Naive thymus-derived CD4-positive, alpha-beta T cell (primary cell): ENCODE results near the gene STX5. TPM values are rescaled to one million over a fixed set of nuclear protein-coding genes. Genes with fewer than 3 reads are reported as not detected.

ENCODE experiments used
- ATAC-seq: fragments of 150-1000 bp; cut with Tn5 transposase; 2 replicates; pipeline ENCODE4 v1.10.0; 2021; ENCODE audit warnings: mild to moderate bottlenecking, moderate library complexity
- CTCF ChIA-PET: fragments of 350-600 bp; sonication (Branson Sonifier 250); formaldehyde crosslinking; loops from one replicate; lab custom pipeline; 2021; ENCODE audit warnings: antibody characterized with exemption; lab: Charles Lee
- POLR2A ChIA-PET: fragments of 350-600 bp; sonication (Branson Sonifier 250); formaldehyde crosslinking; loops from one replicate; lab custom pipeline; 2021; ENCODE audit warnings: antibody characterized with exemption, inconsistent platforms; lab: Charles Lee
- DNase-seq, 9 donors: peaks; one replicate each; pipeline versions ENCODE4 v3.0.0 to v3.0.0-alpha.2; 2020 to 2022; ENCODE audit warnings: mixed read lengths in 1 of 9
- H3K27ac ChIP-seq: one replicate; pipeline ENCODE4 v1.7.0; 2013; ENCODE audit warnings: mild to moderate bottlenecking, low read depth, low read length, moderate library complexity
- H3K27me3 ChIP-seq, 2 donors: one replicate each; pipeline ENCODE4 v1.7.0; 2013; ENCODE audit warnings: low read length in 2 of 2, mild to moderate bottlenecking in 2 of 2, moderate library complexity in 2 of 2; ENCODE audit not compliant: control insufficient read depth in 2 of 2, insufficient read depth in 2 of 2
- H3K36me3 ChIP-seq, 3 experiments: 1 replicate in 2 of 3; 2 replicates in 1 of 3; pipeline ENCODE4 v1.7.0; 2013; ENCODE audit warnings: low read length in 3 of 3, mild to moderate bottlenecking in 3 of 3, moderate library complexity in 1 of 3; ENCODE audit not compliant: insufficient read depth in 3 of 3, control insufficient read depth in 2 of 3
- H3K4me1 ChIP-seq, 2 donors: one replicate each; pipeline ENCODE4 v1.7.0; 2013; ENCODE audit warnings: low read length in 2 of 2, mild to moderate bottlenecking in 2 of 2, moderate library complexity in 1 of 2; ENCODE audit not compliant: control insufficient read depth in 2 of 2, insufficient read depth in 2 of 2
- H3K4me3 ChIP-seq: 2 replicates; pipeline ENCODE4 v1.7.0; 2013; ENCODE audit warnings: mild to moderate bottlenecking, low read length
- H3K9me3 ChIP-seq, 3 experiments: 1 replicate in 2 of 3; 2 replicates in 1 of 3; pipeline ENCODE4 v1.7.0; 2013; ENCODE audit warnings: low read length in 3 of 3; ENCODE audit not compliant: control insufficient read depth in 2 of 3
- H3K27ac Mint-ChIP-seq, 9 donors: one replicate each; pipeline ENCODE4 v1.8.0; 2020 to 2022; ENCODE audit warnings: mixed read lengths in 9 of 9, mild to moderate bottlenecking in 8 of 9, moderate library complexity in 5 of 9, inconsistent platforms in 2 of 9
- H3K27me3 Mint-ChIP-seq, 5 donors: one replicate each; pipeline ENCODE4 v1.8.0; 2021 to 2022; ENCODE audit warnings: mixed read lengths in 5 of 5, mild to moderate bottlenecking in 1 of 5
- H3K36me3 Mint-ChIP-seq, 5 donors: one replicate each; pipeline ENCODE4 v1.8.0; 2020 to 2022; ENCODE audit warnings: mixed read lengths in 5 of 5, mild to moderate bottlenecking in 3 of 5, inconsistent platforms in 1 of 5
- H3K4me1 Mint-ChIP-seq, 7 donors: one replicate each; pipeline ENCODE4 v1.8.0; 2020 to 2022; ENCODE audit warnings: mixed read lengths in 7 of 7, mild to moderate bottlenecking in 3 of 7, inconsistent platforms in 1 of 7
- H3K4me3 Mint-ChIP-seq, 10 donors: one replicate each; pipeline ENCODE4 v1.8.0; 2020 to 2022; ENCODE audit warnings: mild to moderate bottlenecking in 10 of 10, mixed read lengths in 10 of 10, moderate library complexity in 6 of 10, inconsistent platforms in 2 of 10
- H3K9me3 Mint-ChIP-seq, 11 donors: one replicate each; pipeline ENCODE4 v1.8.0; 2020 to 2022; ENCODE audit warnings: mixed read lengths in 11 of 11, mild to moderate bottlenecking in 4 of 11, inconsistent platforms in 1 of 11, moderate library complexity in 1 of 11
- intact Hi-C, 2 donors: fragments of 100-400 bp; cut with micrococcal nuclease; formaldehyde crosslinking; loops; one replicate each; pipeline ENCODE4 v1.15.1; 2023
- polyA plus RNA-seq, 2 donors: library from polyadenylated mRNA; unstranded; fragments of 300-500 nt; fragmentation: Illumina TruSeq; gene quantifications; one replicate each; pipeline ENCODE4 v1.2.3, GENCODE V29; 2021
- total RNA-seq, 6 experiments: library from RNA in 5 of 6; stranded (reverse) in 5 of 6; gene quantifications; 1 replicate in 5 of 6; 2 replicates in 1 of 6; pipeline ENCODE4 v1.2.3 and lab custom pipeline; 2021 to 2026

The STX5 gene
- total and polyA plus RNA-seq, 7 experiments from 2014 or later = 23.8 to 152 (median 53.6) TPM

DNA sequence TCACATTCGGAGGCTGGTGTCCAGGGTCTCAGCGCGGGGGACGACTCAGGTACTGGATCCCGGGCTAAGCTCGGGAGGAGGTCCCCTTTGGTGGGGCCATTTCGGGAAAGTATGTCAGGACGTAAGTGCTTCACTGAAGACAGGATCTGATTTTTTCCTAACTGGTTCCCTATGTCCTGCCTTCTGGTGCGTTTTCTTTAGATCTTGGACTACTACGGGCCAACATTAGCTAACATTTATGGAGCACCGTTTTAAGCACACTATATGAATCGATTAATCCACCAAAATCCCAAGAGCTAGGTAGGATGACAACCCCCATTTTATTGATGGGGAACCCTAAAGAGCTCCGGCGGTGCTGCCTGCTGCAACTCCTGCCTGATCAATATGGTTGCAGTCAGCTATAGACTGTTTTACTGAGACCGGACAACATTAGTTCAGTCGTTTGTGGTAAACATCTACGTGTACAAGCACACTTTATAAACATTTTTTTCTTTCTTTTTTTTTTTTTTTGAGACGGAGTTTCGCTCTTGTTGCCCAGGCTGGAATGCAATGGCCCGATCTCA lies 24.6 kb upstream of the STX5 start:
- Histone ChIP-seq H3K9me3 (no peaks in the 10 kb centered on the region), H3K27me3 (no peaks in the 10 kb centered on the region), H3K27ac (peak overlapping the region; percentile 74), H3K4me1 (peaks cover 33 to 38% of the 10 kb centered on the region in 2 donors), H3K4me3 (peak overlapping the region; percentile 97), H3K36me3 (peaks cover 9 to 35% (median 20%) of the 10 kb centered on the region in 3 experiments)
- no peak for ATAC-seq
- no peak for DNase-seq
- peak overlapping the region; percentile 93 to 100 (median 98) for H3K4me3 Mint-ChIP-seq
- H3K27ac Mint-ChIP-seq = peak overlapping the region; percentile 86 to 98 (median 94)
- H3K36me3 Mint-ChIP-seq = peaks cover 9 to 41% (median 35%) of the 10 kb centered on the region in 5 donors
- H3K4me1 Mint-ChIP-seq = peaks cover 34 to 83% (median 46%) of the 10 kb centered on the region in 7 donors
- ChIA-PET POLR2A (interaction anchor here (0.6 to 11.0 kb wide), 51 partner anchors 9 to 987 kb away, joined by 3 to 379 read pairs (median 8); partner anchors contain the start of genes B3GAT3, BSCL2, C11orf98 and CSKMT), CTCF (interaction anchor here (0.6 to 5.3 kb wide), 14 partner anchors 10 to 246 kb away, joined by 3 to 34 read pairs (median 4); partner anchors contain the start of genes C11orf98, CSKMT, SLC3A2 and TMEM179B)
- peaks cover 0 to 10% (median 0%) of the 10 kb centered on the region in 11 donors for H3K9me3 Mint-ChIP-seq
- intact Hi-C loops = loop anchor here (1.0 to 5.0 kb wide), 14 partner anchors 15 to 284 kb away; partner anchors contain the start of genes TMEM179B (in 2 of the 2), EEF1G (in 1 of the 2), HNRNPUL2 (in 1 of the 2) and MTA2 (in 1 of the 2)
- H3K27me3 Mint-ChIP-seq = peaks cover 0 to 6% (median 0%) of the 10 kb centered on the region in 5 donors

DNA sequence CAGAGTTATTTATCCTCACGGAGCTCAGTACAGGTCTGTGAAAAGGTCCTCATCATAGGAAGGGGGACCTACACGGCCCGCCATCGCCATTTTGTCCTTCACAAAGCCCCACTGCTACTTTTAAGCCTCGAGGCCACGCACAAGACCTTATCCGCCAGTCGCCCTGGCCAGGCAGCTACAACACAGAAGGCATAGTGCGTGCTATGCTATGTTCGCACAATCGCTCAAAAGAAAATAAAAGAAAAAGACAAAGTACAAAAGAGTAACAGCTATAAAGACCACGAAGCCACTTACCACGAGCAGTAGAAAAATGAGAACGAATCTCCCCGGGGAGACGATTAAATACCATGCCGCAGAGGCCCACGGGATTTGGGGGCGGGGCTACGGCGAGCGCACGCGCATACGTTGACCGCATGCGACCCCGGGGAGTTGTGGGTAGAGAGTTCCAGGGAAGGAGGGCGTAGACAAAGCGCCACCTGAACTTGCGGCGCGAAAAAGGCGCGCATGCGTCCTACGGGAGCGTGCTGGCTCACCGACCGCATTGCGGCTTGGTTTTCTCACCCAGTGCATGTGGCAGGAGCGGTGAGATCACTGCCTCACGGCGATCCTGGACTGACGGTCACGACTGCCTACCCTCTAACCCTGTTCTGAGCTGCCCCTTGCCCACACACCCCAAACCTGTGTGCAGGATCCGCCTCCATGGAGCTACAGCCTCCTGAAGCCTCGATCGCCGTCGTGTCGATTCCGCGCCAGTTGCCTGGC lies 23.9 kb upstream of the STX5 start:
- Mint-ChIP-seq H3K4me3 (peak overlapping the region; percentile 93 to 100 (median 98)), H3K27ac (peak overlapping the region; percentile 86 to 98 (median 94)), H3K4me1 (peaks cover 34 to 77% (median 46%) of the 10 kb centered on the region in 7 donors), H3K36me3 (peaks cover 9 to 42% (median 35%) of the 10 kb centered on the region in 5 donors), H3K27me3 (peaks cover 0 to 6% (median 0%) of the 10 kb centered on the region in 5 donors), H3K9me3 (peaks cover 0 to 10% (median 0%) of the 10 kb centered on the region in 11 donors)
- POLR2A ChIA-PET = interaction anchor here (0.5 to 11.0 kb wide), 69 partner anchors 8 to 983 kb away, joined by 3 to 379 read pairs (median 5); partner anchors contain the start of genes B3GAT3, BSCL2, C11orf98 and CSKMT
- no peaks in the 10 kb centered on the region for H3K9me3 ChIP-seq
- peak; percentile 96 to 100 (median 99) for DNase-seq
- CTCF ChIA-PET = interaction anchor here (0.6 to 5.3 kb wide), 13 partner anchors 11 to 246 kb away, joined by 3 to 34 read pairs (median 5); partner anchors contain the start of genes SLC3A2 and TMEM179B
- peak overlapping the region; percentile 85 for H3K27ac ChIP-seq
- peak overlapping the region; percentile 97 for H3K4me3 ChIP-seq
- H3K4me1 ChIP-seq = peaks cover 33 to 39% of the 10 kb centered on the region in 2 donors
- H3K27me3 ChIP-seq = no peaks in the 10 kb centered on the region
- intact Hi-C loops = loop anchor here (1.0 to 5.0 kb wide), 16 partner anchors 13 to 303 kb away; partner anchors contain the start of genes HNRNPUL2 (in 2 of the 2), TMEM179B (in 2 of the 2), EEF1G (in 1 of the 2) and MTA2 (in 1 of the 2)
- peaks cover 9 to 39% (median 20%) of the 10 kb centered on the region in 3 experiments for H3K36me3 ChIP-seq
- ATAC-seq = peak; percentile 97

DNA sequence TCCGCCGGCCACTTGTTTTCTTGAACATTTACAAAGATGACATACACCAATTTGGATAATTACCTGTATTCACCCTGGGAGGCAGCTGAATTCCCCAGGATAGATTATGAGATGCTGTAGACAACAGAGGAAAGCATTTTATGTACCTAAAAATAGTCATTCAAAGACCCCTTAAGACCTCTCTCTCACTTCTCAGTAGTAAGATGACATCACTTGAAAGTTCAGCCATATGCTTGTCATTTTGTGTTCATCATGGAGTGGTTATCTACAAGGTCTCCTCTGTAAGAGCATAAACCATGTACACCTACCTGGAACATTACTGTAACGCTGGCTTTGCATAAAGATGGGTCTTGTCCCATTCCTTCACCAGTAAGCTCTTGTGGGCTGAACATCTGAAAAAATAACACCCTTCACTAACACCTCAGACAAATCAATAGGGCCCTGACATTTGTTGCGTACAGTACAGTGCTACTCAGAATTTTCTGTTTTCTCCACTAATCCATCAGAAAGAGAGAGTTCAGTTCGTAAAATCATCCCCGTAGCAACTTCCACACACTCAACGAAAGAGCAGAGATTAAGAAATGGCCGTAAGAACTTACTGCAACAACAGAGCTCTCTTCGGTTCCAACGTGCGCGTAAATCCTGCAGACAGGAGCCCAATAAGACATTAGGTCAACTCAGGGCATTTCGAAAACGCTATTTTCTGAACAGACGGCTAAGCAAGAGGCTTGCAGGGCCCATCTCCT lies 23.1 kb upstream of the STX5 start:
- Histone ChIP-seq H3K36me3 (peaks cover 9 to 39% (median 20%) of the 10 kb centered on the region in 3 experiments), H3K4me1 (peaks cover 33 to 39% of the 10 kb centered on the region in 2 donors), H3K9me3 (no peaks in the 10 kb centered on the region), H3K27me3 (no peaks in the 10 kb centered on the region), H3K4me3 (peak overlapping the region; percentile 97), H3K27ac (peak overlapping the region; percentile 85)
- intact Hi-C loops = loop anchor here (1.0 to 5.0 kb wide), 6 partner anchors 13 to 303 kb away; partner anchors contain the start of genes EEF1G (in 1 of the 2), HNRNPUL2 (in 1 of the 2) and MTA2 (in 1 of the 2)
- H3K27ac Mint-ChIP-seq = peak overlapping the region; percentile 86 to 98 (median 94)
- peaks cover 0 to 10% (median 0%) of the 10 kb centered on the region in 11 donors for H3K9me3 Mint-ChIP-seq
- H3K27me3 Mint-ChIP-seq = peaks cover 0 to 6% (median 0%) of the 10 kb centered on the region in 5 donors
- ChIA-PET POLR2A (interaction anchor here (0.5 to 11.0 kb wide), 63 partner anchors 8 to 1167 kb away, joined by 3 to 379 read pairs (median 5); partner anchors contain the start of genes B3GAT3, BSCL2, C11orf98 and CSKMT), CTCF (interaction anchor here (0.7 to 5.3 kb wide), 6 partner anchors 10 to 75 kb away, joined by 4 to 34 read pairs (median 8); partner anchors contain the start of genes SLC3A2 and TMEM179B)
- peak overlapping the region; percentile 93 to 100 (median 98) for H3K4me3 Mint-ChIP-seq
- H3K36me3 Mint-ChIP-seq = peaks cover 9 to 42% (median 35%) of the 10 kb centered on the region in 5 donors
- H3K4me1 Mint-ChIP-seq = peaks cover 34 to 73% (median 49%) of the 10 kb centered on the region in 7 donors
- DNase-seq (peak in 1 of 9 donors; percentile 21), ATAC-seq (peak; percentile 0)

DNA sequence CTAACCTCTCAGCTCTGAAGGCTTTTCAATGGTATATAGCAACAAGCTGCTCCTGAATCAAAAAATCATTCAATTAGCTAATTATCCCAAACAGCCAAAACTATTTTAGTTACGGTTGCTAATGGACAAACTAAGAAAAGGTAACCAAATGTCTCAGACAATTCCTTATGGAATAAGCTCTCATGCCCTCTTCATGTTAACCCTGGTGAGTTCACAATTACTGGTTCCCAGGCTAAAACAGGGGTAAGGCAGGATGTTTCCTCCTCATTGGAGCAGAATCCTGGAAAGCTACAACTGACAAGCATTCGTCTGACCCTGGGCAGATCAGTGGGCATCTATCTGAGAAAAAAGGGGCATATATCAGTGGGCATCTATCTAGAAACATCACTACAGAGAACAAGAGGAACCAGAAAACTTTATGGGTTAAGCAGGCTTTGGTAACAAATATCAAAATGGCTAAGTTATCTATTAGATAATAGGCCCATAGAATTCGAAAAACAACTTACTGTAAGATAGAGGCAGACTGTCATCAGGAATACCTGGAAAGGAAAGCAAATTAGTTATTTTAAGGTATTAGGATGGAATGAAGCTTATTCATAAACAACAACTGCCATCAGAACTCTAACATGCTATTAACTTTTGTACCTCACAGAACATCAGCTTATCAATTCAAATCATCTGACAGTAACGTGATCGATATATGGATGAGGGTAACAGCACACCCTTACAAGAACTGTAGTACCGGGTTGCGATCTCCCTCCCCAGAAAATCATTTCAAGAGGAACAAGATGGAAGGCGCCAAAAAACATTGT lies 22.4 kb upstream of the STX5 start:
- peak overlapping the region; percentile 85 for H3K27ac ChIP-seq
- DNase-seq (no peak), ATAC-seq (no peak)
- Mint-ChIP-seq H3K27ac (peak overlapping the region; percentile 86 to 98 (median 94)), H3K36me3 (peaks cover 9 to 41% (median 35%) of the 10 kb centered on the region in 5 donors), H3K4me1 (peaks cover 34 to 65% (median 49%) of the 10 kb centered on the region in 7 donors), H3K4me3 (peak overlapping the region; percentile 93 to 100 (median 98)), H3K9me3 (peaks cover 0 to 10% (median 0%) of the 10 kb centered on the region in 11 donors), H3K27me3 (peaks cover 0 to 6% (median 0%) of the 10 kb centered on the region in 5 donors)
- intact Hi-C loops = no loop called here
- peaks cover 33 to 39% of the 10 kb centered on the region in 2 donors for H3K4me1 ChIP-seq
- no peaks in the 10 kb centered on the region for H3K27me3 ChIP-seq
- peaks cover 9 to 39% (median 20%) of the 10 kb centered on the region in 3 experiments for H3K36me3 ChIP-seq
- no peaks in the 10 kb centered on the region for H3K9me3 ChIP-seq
- ChIA-PET CTCF (interaction anchor here (0.6 to 5.3 kb wide), 5 partner anchors 10 to 254 kb away, joined by 3 to 34 read pairs (median 9); partner anchors contain the start of genes TMEM179B and WDR74), POLR2A (interaction anchor here (0.6 to 11.0 kb wide), 41 partner anchors 7 to 1351 kb away, joined by 3 to 379 read pairs (median 11); partner anchors contain the start of genes B3GAT3, BSCL2, C11orf98 and CSKMT)
- H3K4me3 ChIP-seq = peak overlapping the region; percentile 97
